Left ventricle myocardium inferior (tissue), 1 donor: ENCODE data around the gene KANSL1. TPM values are rescaled to one million over a fixed set of nuclear protein-coding genes. Genes with fewer than 3 reads are reported as not detected.

Experiments
- DNase-seq: peaks from one replicate; pipeline ENCODE4 v3.0.0-alpha.2; 2020
- H3K27ac ChIP-seq: fragments of 200-600 bp; replicated peaks from 2 replicates; pipeline ENCODE4 v1.8.0; 2021
- H3K27me3 ChIP-seq: fragments of 200-600 bp; 2 replicates; pipeline ENCODE4 v1.8.0; 2021; ENCODE audit warnings: low read depth
- H3K36me3 ChIP-seq: fragments of 200-600 bp; 2 replicates; pipeline ENCODE4 v1.8.0; 2021
- H3K4me1 ChIP-seq: fragments of 200-600 bp; 2 replicates; pipeline ENCODE4 v1.8.0; 2021
- H3K4me3 ChIP-seq: fragments of 200-600 bp; 2 replicates; pipeline ENCODE4 v1.8.0; 2021; ENCODE audit warnings: mild to moderate bottlenecking, moderate library complexity
- H3K9me3 ChIP-seq: fragments of 200-600 bp; replicated peaks from 2 replicates; pipeline ENCODE4 v1.8.0; 2021
- CTCF ChIP-seq: fragments of 200-600 bp; IDR thresholded peaks from 2 replicates; pipeline ENCODE4 v1.8.0; 2021; ENCODE audit warnings: antibody characterized with exemption, mild to moderate bottlenecking, borderline replicate concordance
- intact Hi-C: fragments of 100-400 bp; cut with micrococcal nuclease; formaldehyde crosslinking; loops from one replicate; pipeline ENCODE4 v1.11.0; 2022
- total RNA-seq: library from RNA; stranded (reverse); fragmentation: NEBNext Ultra II Directional; extraction: Animal tissue kit (Norgen Biotek cat#: 25700); gene quantifications from one replicate; pipeline ENCODE4 v1.2.1, GENCODE V29; 2021
- donor health status: DM: no; HTN: yes; CAD: no; lungs with severe emphysema.

Gene KANSL1
- total RNA-seq, 1 donor from 2014 or later: 23.7 TPM

- no peaks in the 10 kb centered on the region for H3K27me3 ChIP-seq
- intact Hi-C loops: no loop called here
- no peak for TF ChIP-seq CTCF
- no peak overlapping the region for H3K27ac ChIP-seq
- DNase-seq: no peak
- peaks cover 32% of the 10 kb centered on the region for H3K36me3 ChIP-seq
- no peak overlapping the region for H3K4me3 ChIP-seq
- no peaks in the 10 kb centered on the region for H3K9me3 ChIP-seq
- peaks cover 100% of the 10 kb centered on the region for H3K4me1 ChIP-seq
These were observed 23.2 kb downstream of the KANSL1 start for GRCh38 chr17:46169913-46170638.

GRCh38 chr17:46167826-46168569, 25.2 kb downstream of the KANSL1 start:
- Histone ChIP-seq H3K4me3 (no peak overlapping the region), H3K27ac (no peak overlapping the region), H3K4me1 (peaks cover 100% of the 10 kb centered on the region), H3K36me3 (peaks cover 32% of the 10 kb centered on the region), H3K9me3 (no peaks in the 10 kb centered on the region), H3K27me3 (no peaks in the 10 kb centered on the region)
- DNase-seq: no peak
- intact Hi-C loops: no loop called here
- no peak for TF ChIP-seq CTCF

- intact Hi-C loops: no loop called here
- H3K27ac ChIP-seq: no peak overlapping the region
- no peaks in the 10 kb centered on the region for H3K9me3 ChIP-seq
- no peaks in the 10 kb centered on the region for H3K27me3 ChIP-seq
- peaks cover 32% of the 10 kb centered on the region for H3K36me3 ChIP-seq
- no peak overlapping the region for H3K4me3 ChIP-seq
- no peak for DNase-seq
- TF ChIP-seq CTCF: no peak
- peaks cover 100% of the 10 kb centered on the region for H3K4me1 ChIP-seq
These were observed 26.0 kb downstream of the KANSL1 start for GRCh38 chr17:46167267-46167666.

- Histone ChIP-seq H3K27ac (no peak overlapping the region), H3K36me3 (peaks cover 27% of the 10 kb centered on the region), H3K4me3 (no peak overlapping the region), H3K27me3 (no peaks in the 10 kb centered on the region), H3K9me3 (no peaks in the 10 kb centered on the region), H3K4me1 (peaks cover 100% of the 10 kb centered on the region)
- no peak for DNase-seq
- TF ChIP-seq CTCF: no peak
- intact Hi-C loops: no loop called here
These were observed 26.5 kb downstream of the KANSL1 start for GRCh38 chr17:46166692-46167249.

- H3K27ac ChIP-seq: no peak overlapping the region
- H3K9me3 ChIP-seq: no peaks in the 10 kb centered on the region
- H3K4me3 ChIP-seq: no peak overlapping the region
- intact Hi-C loops: no loop called here
- H3K36me3 ChIP-seq: peaks cover 8% of the 10 kb centered on the region
- peaks cover 88% of the 10 kb centered on the region for H3K4me1 ChIP-seq
- DNase-seq: no peak
- no peak for TF ChIP-seq CTCF
- H3K27me3 ChIP-seq: no peaks in the 10 kb centered on the region
These were observed 29.2 kb downstream of the KANSL1 start for GRCh38 chr17:46163929-46164594.
